GM18868 (cell line): Measurements from ENCODE around the gene AKNA.

Experiments
- ATAC-seq: cut with Tn5 transposase; IDR thresholded peaks from one replicate; pipeline ENCODE4 v1.9.1; 2021; ENCODE audit warnings: mild to moderate bottlenecking, moderate library complexity; ENCODE audit not compliant: unreplicated experiment

Gene AKNA

GRCh38 chr9:114396558-114397218, 8.9 kb upstream of the AKNA start:
- ATAC-seq: no peak

GRCh38 chr9:114395768-114396167, 8.0 kb upstream of the AKNA start:
- ATAC-seq: no peak

- no peak for ATAC-seq
Measured at GRCh38 chr9:114395334-114395617, 7.5 kb upstream of the AKNA start.

- no peak for ATAC-seq
Measured at GRCh38 chr9:114394523-114395333, 6.9 kb upstream of the AKNA start.

- no peak for ATAC-seq
Measured at GRCh38 chr9:114392749-114393112, 4.9 kb upstream of the AKNA start.

- no peak for ATAC-seq
Measured at GRCh38 chr9:114390952-114391351, 3.2 kb upstream of the AKNA start.

GRCh38 chr9:114389612-114390368, 2.0 kb upstream of the AKNA start:
- ATAC-seq: peak; percentile 18

GRCh38 chr9:114388764-114389375, 1.1 kb upstream of the AKNA start:
- no peak for ATAC-seq

GRCh38 chr9:114388357-114388682, 538 bp upstream of the AKNA start:
- no peak for ATAC-seq

GRCh38 chr9:114386886-114387679, 699 bp downstream of the AKNA start:
- ATAC-seq: no peak

GRCh38 chr9:114386361-114386885, 1.4 kb downstream of the AKNA start:
- ATAC-seq: no peak

GRCh38 chr9:114385397-114386181, 2.2 kb downstream of the AKNA start:
- peak; percentile 87 for ATAC-seq

- ATAC-seq: no peak
Measured at GRCh38 chr9:114384836-114385396, 2.9 kb downstream of the AKNA start.

GRCh38 chr9:114384341-114384740, 3.4 kb downstream of the AKNA start:
- no peak for ATAC-seq

GRCh38 chr9:114383521-114384231, 4.1 kb downstream of the AKNA start:
- ATAC-seq: no peak

GRCh38 chr9:114382699-114383520, 4.9 kb downstream of the AKNA start:
- peak; percentile 10 for ATAC-seq

- ATAC-seq: no peak
Measured at GRCh38 chr9:114378883-114379282, 8.9 kb downstream of the AKNA start.

- no peak for ATAC-seq
Measured at GRCh38 chr9:114378016-114378415, 9.8 kb downstream of the AKNA start.
